IMR-90 (cell line): ENCODE measurements around the gene SATB2.

ENCODE experiments used
- BHLHE40 ChIP-seq: fragments of 150-350 bp; IDR thresholded peaks from 2 replicates; pipeline ENCODE4 v1.6.1; 2016; ENCODE audit warnings: mild to moderate bottlenecking, low read depth, low read length
- CTCF ChIP-seq: conservative IDR thresholded peaks from 2 replicates; pipeline ENCODE4 v1.5.1; 2012; ENCODE audit warnings: mild to moderate bottlenecking, low read depth, low read length, improper control_type of control experiment
- POLR2A ChIP-seq: IDR thresholded peaks from 2 replicates; pipeline ENCODE4 v1.6.1; 2012; ENCODE audit warnings: mild to moderate bottlenecking, low read depth, low read length
- RAD21 ChIP-seq: IDR thresholded peaks from 2 replicates; pipeline ENCODE4 v1.6.1; 2012; ENCODE audit warnings: low read length, improper control_type of control experiment
- RCOR1 ChIP-seq: IDR thresholded peaks from 2 replicates; pipeline ENCODE4 v1.6.1; 2012; ENCODE audit warnings: mild to moderate bottlenecking, low read length, improper control_type of control experiment; ENCODE audit not compliant: insufficient replicate concordance
- SMC3 ChIP-seq: fragments of 150-350 bp; IDR thresholded peaks from 2 replicates; pipeline ENCODE4 v1.6.1; 2016; ENCODE audit warnings: low read depth, mild to moderate bottlenecking, antibody characterized with exemption, low read length, moderate library complexity

GRCh38 chr2:199462347-199462955, 4.7 kb upstream of the SATB2 start:
- no peak for TF ChIP-seq CTCF
- no peak for TF ChIP-seq BHLHE40
- TF ChIP-seq POLR2A, result no peak
- no peak for TF ChIP-seq SMC3
- no peak for TF ChIP-seq RCOR1
- TF ChIP-seq RAD21, result no peak
